Duodenal mucosa (tissue), 2 donors: Measurements from ENCODE around the gene MYL2.

Experiments
- H3K27ac ChIP-seq: one replicate; pipeline ENCODE4 v1.7.0; 2013; ENCODE audit warnings: low read depth, low read length
- H3K27me3 ChIP-seq, 2 donors: one replicate each; pipeline ENCODE4 v1.7.0; 2013; ENCODE audit warnings: low read length in 2 of 2, control low read depth in 1 of 2; ENCODE audit not compliant: insufficient read depth in 2 of 2, control insufficient read depth in 1 of 2
- H3K36me3 ChIP-seq, 2 donors: one replicate each; pipeline ENCODE4 v1.7.0; 2013; ENCODE audit warnings: low read length in 2 of 2, control low read depth in 1 of 2; ENCODE audit not compliant: insufficient read depth in 2 of 2, control insufficient read depth in 1 of 2
- H3K4me1 ChIP-seq, 2 donors: one replicate each; pipeline ENCODE4 v1.7.0; 2013; ENCODE audit warnings: low read length in 2 of 2, control low read depth in 1 of 2; ENCODE audit not compliant: insufficient read depth in 2 of 2, control insufficient read depth in 1 of 2
- H3K4me3 ChIP-seq, 2 donors: one replicate each; pipeline ENCODE4 v1.7.0; 2013; ENCODE audit warnings: low read length in 2 of 2, low read depth in 1 of 2
- H3K9ac ChIP-seq, 2 donors: one replicate each; pipeline ENCODE4 v1.7.0; 2013; ENCODE audit warnings: low read length in 2 of 2, low read depth in 1 of 2
- H3K9me3 ChIP-seq, 2 donors: one replicate each; pipeline ENCODE4 v1.7.0; 2013; ENCODE audit warnings: low read length in 2 of 2, control low read depth in 1 of 2; ENCODE audit not compliant: control insufficient read depth in 1 of 2

The MYL2 gene

GRCh38 chr12:110941391-110941790 is 21.0 kb upstream of the MYL2 start:
- peaks cover 7 to 11% of the 10 kb centered on the region in 2 donors for H3K9me3 ChIP-seq

GRCh38 chr12:110940933-110941332 is 20.6 kb upstream of the MYL2 start:
- Histone ChIP-seq H3K9me3 (peaks cover 5 to 6% of the 10 kb centered on the region in 2 donors), H3K9ac (no peak overlapping the region), H3K4me1 (no peaks in the 10 kb centered on the region), H3K36me3 (no peaks in the 10 kb centered on the region), H3K4me3 (no peak overlapping the region), H3K27ac (no peak overlapping the region), H3K27me3 (peaks cover 0 to 4% of the 10 kb centered on the region in 2 donors)

More at GRCh38 chr12:110941391-110941790, 21.0 kb upstream of the MYL2 start:
- Histone ChIP-seq H3K9ac (no peak overlapping the region), H3K36me3 (no peaks in the 10 kb centered on the region), H3K27me3 (peaks cover 0 to 4% of the 10 kb centered on the region in 2 donors), H3K4me3 (no peak overlapping the region), H3K27ac (no peak overlapping the region), H3K4me1 (no peaks in the 10 kb centered on the region)

- H3K36me3 ChIP-seq: no peaks in the 10 kb centered on the region
- no peaks in the 10 kb centered on the region for H3K4me1 ChIP-seq
- H3K27me3 ChIP-seq: peaks cover 0 to 4% of the 10 kb centered on the region in 2 donors
- no peak overlapping the region for H3K27ac ChIP-seq
- no peak overlapping the region for H3K4me3 ChIP-seq
- no peak overlapping the region for H3K9ac ChIP-seq
- no peaks in the 10 kb centered on the region for H3K9me3 ChIP-seq
Observed at GRCh38 chr12:110940296-110940695, 19.9 kb upstream of the MYL2 start.

GRCh38 chr12:110937104-110937641 is 16.8 kb upstream of the MYL2 start:
- H3K27ac ChIP-seq: no peak overlapping the region
- H3K9ac ChIP-seq: no peak overlapping the region
- H3K4me1 ChIP-seq: no peaks in the 10 kb centered on the region
- no peak overlapping the region for H3K4me3 ChIP-seq
- no peaks in the 10 kb centered on the region for H3K36me3 ChIP-seq
- peaks cover 0 to 4% of the 10 kb centered on the region in 2 donors for H3K27me3 ChIP-seq
- H3K9me3 ChIP-seq: no peaks in the 10 kb centered on the region

GRCh38 chr12:110936367-110937103 is 16.2 kb upstream of the MYL2 start:
- no peaks in the 10 kb centered on the region for H3K4me1 ChIP-seq
- H3K4me3 ChIP-seq: no peak overlapping the region
- peaks cover 0 to 4% of the 10 kb centered on the region in 2 donors for H3K27me3 ChIP-seq
- H3K9ac ChIP-seq: no peak overlapping the region
- no peak overlapping the region for H3K27ac ChIP-seq
- no peaks in the 10 kb centered on the region for H3K36me3 ChIP-seq
- no peaks in the 10 kb centered on the region for H3K9me3 ChIP-seq

GRCh38 chr12:110935588-110935987 is 15.2 kb upstream of the MYL2 start:
- no peak overlapping the region for H3K4me3 ChIP-seq
- H3K36me3 ChIP-seq: no peaks in the 10 kb centered on the region
- no peaks in the 10 kb centered on the region for H3K4me1 ChIP-seq
- H3K27ac ChIP-seq: no peak overlapping the region
- no peak overlapping the region for H3K9ac ChIP-seq
- no peaks in the 10 kb centered on the region for H3K9me3 ChIP-seq
- H3K27me3 ChIP-seq: peaks cover 0 to 4% of the 10 kb centered on the region in 2 donors

GRCh38 chr12:110934093-110934852 is 13.9 kb upstream of the MYL2 start:
- Histone ChIP-seq H3K9me3 (no peaks in the 10 kb centered on the region), H3K27ac (no peak overlapping the region), H3K36me3 (no peaks in the 10 kb centered on the region), H3K4me3 (no peak overlapping the region), H3K27me3 (peaks cover 0 to 4% of the 10 kb centered on the region in 2 donors), H3K4me1 (no peaks in the 10 kb centered on the region), H3K9ac (no peak overlapping the region)

GRCh38 chr12:110933326-110933974 is 13.1 kb upstream of the MYL2 start:
- Histone ChIP-seq H3K36me3 (no peaks in the 10 kb centered on the region), H3K4me3 (no peak overlapping the region), H3K9ac (no peak overlapping the region), H3K27ac (no peak overlapping the region), H3K4me1 (no peaks in the 10 kb centered on the region), H3K27me3 (peaks cover 0 to 4% of the 10 kb centered on the region in 2 donors), H3K9me3 (no peaks in the 10 kb centered on the region)

GRCh38 chr12:110932046-110932445 is 11.7 kb upstream of the MYL2 start:
- H3K36me3 ChIP-seq: no peaks in the 10 kb centered on the region
- H3K4me3 ChIP-seq: no peak overlapping the region
- H3K9ac ChIP-seq: no peak overlapping the region
- no peaks in the 10 kb centered on the region for H3K9me3 ChIP-seq
- H3K27me3 ChIP-seq: peaks cover 0 to under 1% of the 10 kb centered on the region in 2 donors
- H3K27ac ChIP-seq: no peak overlapping the region
- no peaks in the 10 kb centered on the region for H3K4me1 ChIP-seq

GRCh38 chr12:110931315-110931728 is 10.9 kb upstream of the MYL2 start:
- no peaks in the 10 kb centered on the region for H3K36me3 ChIP-seq
- no peak overlapping the region for H3K4me3 ChIP-seq
- no peak overlapping the region for H3K9ac ChIP-seq
- no peaks in the 10 kb centered on the region for H3K4me1 ChIP-seq
- H3K9me3 ChIP-seq: no peaks in the 10 kb centered on the region
- H3K27me3 ChIP-seq: no peaks in the 10 kb centered on the region
- no peak overlapping the region for H3K27ac ChIP-seq
